ENCODE data around the gene POC1A.
"Not testable (repeated sequence)": the region's sequence is repeated elsewhere in the genome, so short reads cannot be mapped to it uniquely, and the experiment has no call there.

Gene POC1A

GRCh38 chr3:52061121-52061910 is 92.9 kb downstream of the POC1A start:
- no peak for DNase-seq

GRCh38 chr3:52059781-52060180 is 94.4 kb downstream of the POC1A start:
- no peak for DNase-seq

GRCh38 chr3:52057812-52058495 is 96.3 kb downstream of the POC1A start:
- no peak for DNase-seq

GRCh38 chr3:52056968-52057811 is 97.0 kb downstream of the POC1A start:
- DNase-seq: peak; percentile 99

- DNase-seq: peak; percentile 51
Measured at GRCh38 chr3:52056521-52056967, 97.7 kb downstream of the POC1A start, which contains the start of gene DUSP7. TSS of gene DUSP7 (minus strand) at chr3:52056571. CDS start at chr3:52056366, 205 bp downstream.

GRCh38 chr3:52055537-52056351 is 98.5 kb downstream of the POC1A start:
- peak; percentile 24 for DNase-seq

GRCh38 chr3:52054661-52055511 is 99.3 kb downstream of the POC1A start:
- DNase-seq: no peak

GRCh38 chr3:52053307-52054304 is 100.6 kb downstream of the POC1A start:
- DNase-seq: no peak

GRCh38 chr3:52052831-52053306 is 101.4 kb downstream of the POC1A start:
- DNase-seq: peak; percentile 11

- no peak for DNase-seq
Measured at GRCh38 chr3:52051444-52051843, 102.8 kb downstream of the POC1A start.

GRCh38 chr3:52050571-52050970 is 103.7 kb downstream of the POC1A start:
- no peak for DNase-seq

GRCh38 chr3:52049503-52049902 is 104.7 kb downstream of the POC1A start:
- DNase-seq: no peak

GRCh38 chr3:52047295-52047960 is 106.8 kb downstream of the POC1A start:
- DNase-seq: no peak

GRCh38 chr3:52046902-52047239 is 107.4 kb downstream of the POC1A start:
- no peak for DNase-seq

- DNase-seq: no peak
Measured at GRCh38 chr3:52046186-52046901, 107.9 kb downstream of the POC1A start.

GRCh38 chr3:52044869-52045619 is 109.2 kb downstream of the POC1A start:
- DNase-seq: no peak

- no peak for DNase-seq
Measured at GRCh38 chr3:52043750-52044149, 110.5 kb downstream of the POC1A start.

GRCh38 chr3:52043039-52043438 is 111.2 kb downstream of the POC1A start:
- not testable (repeated sequence) for DNase-seq
